Measurements from ENCODE around the gene ABCA6.
"Not testable (repeated sequence)": the region's sequence is repeated elsewhere in the genome, so short reads cannot be mapped to it uniquely, and the experiment has no call there.

Gene ABCA6

DNA sequence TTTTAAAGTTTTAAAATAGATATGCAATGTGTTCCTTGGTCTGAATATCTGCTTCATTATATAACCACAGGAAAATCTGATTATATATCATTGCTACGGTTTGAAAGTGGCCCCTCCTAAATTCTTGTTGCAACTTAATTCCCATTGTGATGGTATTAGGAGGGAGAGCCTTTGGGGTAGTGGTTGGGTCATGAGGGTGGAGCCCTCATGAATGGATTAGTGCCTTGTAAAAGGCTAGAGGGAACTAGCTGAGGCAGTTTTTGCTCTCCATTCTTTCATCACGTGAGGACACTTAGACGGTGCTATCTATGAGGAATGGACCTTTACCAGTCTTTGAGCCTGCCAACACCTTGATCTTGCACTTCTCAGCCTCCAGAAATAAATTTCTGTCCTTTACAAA lies 7.6 kb downstream of the ABCA6 start:
- no peak for DNase-seq (ENCODE audit: low spot score)

DNA sequence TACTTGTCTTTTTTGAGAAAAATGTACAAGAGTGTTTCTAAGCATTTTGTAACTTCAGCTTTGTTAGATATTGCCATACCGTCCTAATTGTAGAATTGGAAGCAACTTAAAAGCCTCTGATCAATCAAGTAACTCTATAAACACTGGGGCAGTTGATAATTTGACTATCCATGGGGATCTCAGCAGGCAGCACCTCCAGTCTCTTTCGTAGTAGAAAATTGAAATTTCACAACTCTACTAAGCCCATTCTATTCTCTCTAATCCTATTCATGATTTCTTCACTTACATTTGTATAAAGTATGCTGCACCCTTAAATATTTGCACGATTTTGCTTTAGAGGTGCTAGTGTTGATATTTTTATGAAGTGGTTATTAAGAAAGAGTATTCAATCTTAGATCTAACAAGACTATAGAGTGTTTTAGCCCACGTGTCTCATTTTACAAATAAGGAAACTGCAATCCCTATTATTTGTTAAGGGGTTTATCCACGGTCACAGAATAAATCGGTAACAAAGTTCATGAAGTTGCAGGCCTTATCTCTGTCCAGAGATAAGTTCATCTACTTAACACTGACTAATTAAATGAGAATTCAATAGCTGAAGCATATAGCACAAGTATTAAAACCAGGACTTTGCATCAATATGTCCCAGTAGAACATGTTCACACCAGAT lies 10.9 kb downstream of the ABCA6 start:
- DNase-seq (ENCODE audit: low spot score): no peak

DNA sequence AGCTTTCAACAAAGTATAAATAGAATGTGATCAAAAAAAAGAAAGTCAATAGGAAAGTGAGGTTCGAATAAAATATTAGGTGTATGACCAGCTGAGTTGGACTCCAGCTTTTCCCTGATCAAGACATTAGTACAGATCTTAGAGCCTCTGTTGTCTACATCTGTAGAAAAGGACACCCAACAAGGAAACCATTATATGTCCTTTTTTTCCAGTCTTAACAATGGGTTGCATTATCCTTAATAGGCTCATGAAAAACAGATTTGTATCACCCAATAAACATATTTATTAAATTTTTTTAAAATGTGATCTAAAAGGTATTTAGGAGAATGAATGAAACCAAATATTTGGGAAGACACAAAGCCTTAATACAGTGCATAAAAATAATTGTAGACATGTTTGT lies 18.1 kb downstream of the ABCA6 start:
- no peak for DNase-seq (ENCODE audit: low spot score)

DNA sequence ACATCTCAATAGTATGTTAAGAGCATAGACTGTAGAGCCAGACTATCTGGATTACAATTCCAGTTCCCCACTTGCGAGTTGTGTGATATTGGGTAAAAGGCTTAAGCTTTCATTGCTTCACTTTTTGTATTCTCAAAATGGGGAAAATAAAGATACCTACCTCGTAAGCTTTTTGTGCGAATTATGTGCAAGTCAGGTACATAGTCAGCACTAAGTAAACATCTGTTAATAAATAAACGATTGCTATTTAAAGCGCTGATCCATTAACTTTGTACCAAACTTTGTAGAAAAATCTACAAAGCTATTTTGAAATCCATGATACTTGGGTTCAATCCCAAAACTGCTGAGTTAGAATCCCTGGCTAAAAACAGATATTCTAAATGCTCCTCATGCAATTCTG lies 19.6 kb downstream of the ABCA6 start:
- no peak for DNase-seq (ENCODE audit: low spot score)

DNA sequence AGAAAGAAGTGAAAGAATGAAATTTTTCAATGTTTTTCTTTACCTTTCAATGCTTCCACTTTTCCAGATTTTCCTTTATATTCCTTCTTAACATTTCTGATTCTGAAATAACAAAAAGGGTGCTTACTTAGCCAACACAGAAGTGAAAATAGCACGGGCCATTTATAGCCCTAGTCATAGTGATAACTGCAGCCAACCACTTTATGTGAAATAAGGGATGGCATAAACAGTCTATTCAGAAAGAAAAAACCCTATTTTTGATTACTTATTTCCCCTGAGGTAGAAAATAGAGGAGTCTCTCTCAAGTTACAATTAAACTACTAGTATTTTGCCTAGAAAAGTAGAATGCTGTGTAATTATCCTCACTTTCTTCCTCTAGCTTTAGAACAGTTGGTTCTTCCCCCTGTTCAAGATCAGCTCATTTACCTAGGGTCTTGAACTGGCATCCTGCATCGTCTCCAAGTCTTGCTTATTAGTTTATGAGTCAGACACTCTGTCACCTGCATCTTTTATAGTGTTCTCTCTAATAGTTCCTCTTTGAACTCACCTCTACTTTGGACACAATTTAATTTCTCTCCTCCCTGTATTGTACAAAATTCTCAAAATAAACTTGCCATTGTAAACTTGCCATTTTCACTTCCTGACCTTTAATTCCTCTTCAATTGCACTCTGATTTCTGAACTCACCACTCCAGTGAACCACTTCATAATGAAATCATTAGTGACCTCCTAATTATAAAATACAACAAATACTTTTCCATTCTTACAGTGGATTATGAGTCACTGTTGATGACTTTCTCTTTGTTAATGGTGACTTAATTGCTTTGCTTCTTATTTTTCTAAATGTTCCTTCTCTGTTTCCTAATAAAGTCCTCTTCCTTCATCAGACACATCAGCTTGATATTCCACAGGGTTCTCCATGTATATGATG lies 23.6 kb downstream of the ABCA6 start:
- DNase-seq (ENCODE audit: low spot score): no peak

DNA sequence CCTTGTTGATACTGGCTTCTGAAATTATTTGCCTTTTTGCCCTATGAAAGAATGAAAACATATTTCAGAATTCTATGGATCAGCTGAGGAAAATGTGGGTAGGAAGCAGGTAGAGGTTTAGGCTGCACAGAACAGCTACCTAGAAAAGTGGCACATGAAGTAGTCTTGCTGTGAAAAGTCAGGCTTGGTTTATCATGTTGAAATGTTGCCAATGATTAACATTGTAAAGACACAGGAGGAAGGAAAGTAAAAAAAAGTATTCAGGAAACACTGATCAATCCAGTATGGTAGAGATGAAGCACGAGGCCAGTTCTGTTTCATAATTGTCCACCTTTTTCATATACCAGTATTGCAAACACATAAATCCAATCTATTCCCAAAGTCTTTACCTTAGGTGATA lies 29.9 kb downstream of the ABCA6 start:
- no peak for DNase-seq (ENCODE audit: low spot score)

DNA sequence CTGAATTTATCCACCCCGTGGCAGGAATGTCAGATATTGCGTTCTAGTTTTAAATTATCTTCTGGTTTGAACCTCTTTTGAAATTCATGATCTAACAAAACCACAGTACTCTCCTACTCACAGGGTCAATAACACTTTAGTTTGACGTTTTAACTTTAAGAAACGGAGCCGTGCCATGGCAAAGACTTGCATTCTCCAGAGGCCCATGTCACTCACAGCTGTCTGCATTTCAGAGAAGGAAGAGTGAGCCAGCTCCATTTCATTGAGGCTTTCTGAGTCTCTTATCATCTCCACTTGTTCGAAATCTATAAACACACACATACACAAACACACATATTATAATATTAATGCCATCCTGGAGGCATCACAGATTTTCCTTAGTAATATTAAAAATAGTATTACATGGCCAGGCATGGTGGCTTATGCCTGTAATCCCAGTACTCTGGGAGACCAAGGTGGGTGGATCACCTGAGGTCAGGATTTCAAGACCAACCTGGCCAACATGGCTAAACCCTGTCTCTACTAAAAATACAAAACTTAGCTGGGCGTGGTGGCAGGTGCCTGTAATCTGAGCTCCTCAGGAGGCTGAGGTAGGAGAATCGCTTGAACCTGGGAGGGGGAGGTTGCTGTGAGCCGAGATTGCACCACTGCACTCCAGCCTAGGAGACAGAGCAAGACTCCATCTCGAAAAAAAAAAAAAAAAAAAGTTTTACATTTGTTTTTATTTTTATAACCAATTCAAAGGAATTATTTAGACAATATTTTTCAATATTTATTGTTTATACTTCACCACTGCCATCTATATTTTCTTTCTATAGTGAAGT lies 35.6 kb downstream of the ABCA6 start:
- no peak for DNase-seq (ENCODE audit: low spot score)

DNA sequence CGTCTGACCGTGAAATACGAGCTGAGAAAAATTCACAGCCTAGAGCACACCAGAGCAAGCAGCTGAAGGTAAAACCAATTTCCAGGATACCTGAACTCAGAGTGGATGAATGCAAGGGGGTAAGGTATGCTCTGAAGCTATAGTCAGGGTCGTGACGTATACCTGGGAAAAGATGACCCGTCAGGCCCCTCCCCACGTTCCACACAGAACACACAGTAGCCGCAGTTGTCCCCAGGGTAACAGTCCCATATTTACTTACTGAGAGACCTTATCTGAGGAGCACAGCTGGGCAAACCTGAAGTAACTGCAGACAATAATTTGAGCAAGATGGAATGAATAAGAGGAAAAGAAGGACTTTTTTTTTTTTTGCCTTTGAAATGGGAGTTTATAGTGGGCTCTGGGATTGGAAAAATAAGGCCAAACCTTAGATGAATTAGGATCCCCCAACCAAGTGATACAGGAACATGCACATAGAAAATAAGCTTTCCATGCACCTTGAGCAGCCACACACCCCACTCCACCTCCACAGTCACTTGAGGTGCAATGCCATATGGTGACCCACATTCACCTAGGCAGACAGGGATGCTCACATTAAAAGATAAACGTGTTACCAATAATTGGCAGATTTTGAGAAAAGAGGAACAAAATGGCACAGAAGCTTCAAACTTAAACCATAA lies 38.0 kb downstream of the ABCA6 start:
- no peak for DNase-seq (ENCODE audit: low spot score)

DNA sequence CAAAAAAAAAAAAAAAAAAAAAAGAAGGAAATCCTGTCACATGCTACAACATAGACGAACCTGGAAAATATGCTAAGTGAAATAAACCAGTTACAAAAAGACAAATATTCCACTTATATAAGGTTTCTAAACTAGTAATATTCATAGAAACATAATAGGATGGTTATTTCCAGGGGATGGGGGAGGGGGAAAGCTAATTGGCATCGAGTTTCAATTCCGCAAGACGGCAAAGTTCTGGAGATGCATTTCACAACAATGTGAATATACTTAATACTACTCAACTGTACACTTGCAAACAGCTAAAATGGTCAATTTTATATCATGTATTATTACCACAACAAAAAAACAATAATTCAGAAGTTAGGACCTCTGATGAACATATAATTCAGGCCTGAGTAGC lies 43.1 kb downstream of the ABCA6 start:
- DNase-seq (ENCODE audit: low spot score): no peak

DNA sequence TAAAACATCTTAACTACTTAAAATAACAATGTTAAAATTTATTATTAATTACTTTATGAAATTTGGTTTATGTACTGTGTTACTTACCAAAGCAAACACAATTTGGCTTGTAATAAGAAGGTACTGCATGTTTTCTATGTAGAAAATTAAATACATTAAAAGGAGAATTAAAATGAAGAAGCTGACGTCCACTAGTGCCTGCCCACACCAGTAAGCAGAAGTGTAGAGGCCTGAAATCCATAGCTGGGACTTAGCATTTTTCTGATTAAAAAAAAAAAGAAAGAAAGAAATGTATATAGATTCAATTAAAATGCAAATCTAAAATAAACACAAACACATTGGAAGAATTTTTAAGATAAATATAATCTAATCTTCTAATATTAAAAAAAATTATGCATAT lies 45.2 kb downstream of the ABCA6 start:
- no peak for DNase-seq (ENCODE audit: low spot score)

DNA sequence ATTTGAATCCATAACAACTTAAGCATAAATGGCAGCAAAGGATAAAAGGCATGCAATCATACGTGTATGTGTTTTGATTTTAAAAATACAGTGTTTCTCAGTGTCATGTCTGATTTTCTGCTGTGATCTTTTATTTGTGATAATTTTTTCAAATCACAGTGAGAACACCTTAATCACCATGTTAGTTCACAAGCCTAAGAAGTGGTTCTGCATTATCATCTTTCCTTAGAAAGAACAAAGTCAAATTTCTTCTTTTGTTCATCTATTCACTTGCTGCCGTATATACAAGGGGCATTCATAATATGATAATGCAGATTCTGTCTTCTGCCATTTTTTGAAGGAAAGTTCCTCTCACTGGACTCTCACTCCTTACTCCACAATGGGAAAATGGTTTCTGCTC lies 47.7 kb downstream of the ABCA6 start:
- DNase-seq (ENCODE audit: low spot score): no peak

DNA sequence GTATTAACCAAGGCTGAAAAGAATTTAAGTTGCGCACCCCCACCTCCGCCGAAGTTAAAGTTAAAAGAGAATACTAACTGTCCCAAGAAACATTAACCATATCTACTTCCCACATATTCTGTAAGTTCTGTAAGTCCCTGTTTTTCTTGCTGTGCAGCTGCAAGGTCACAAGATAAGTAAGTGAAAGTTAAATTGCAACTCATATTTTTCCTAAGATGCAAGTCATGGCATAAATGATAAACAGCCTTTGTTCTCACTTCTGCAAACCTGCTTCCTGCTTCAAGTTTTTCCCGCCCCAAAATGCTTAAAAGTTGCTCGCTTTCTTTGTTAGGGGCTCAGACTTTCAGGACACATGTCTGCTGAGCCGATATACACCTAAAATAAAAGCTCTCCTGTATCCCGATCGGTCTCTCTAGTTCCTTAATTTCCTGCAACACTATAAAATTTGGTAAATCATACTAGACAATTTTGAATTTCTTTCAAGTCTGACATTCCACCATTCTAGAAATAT lies 48.4 kb downstream of the ABCA6 start:
- no peak for DNase-seq (ENCODE audit: low spot score)

DNA sequence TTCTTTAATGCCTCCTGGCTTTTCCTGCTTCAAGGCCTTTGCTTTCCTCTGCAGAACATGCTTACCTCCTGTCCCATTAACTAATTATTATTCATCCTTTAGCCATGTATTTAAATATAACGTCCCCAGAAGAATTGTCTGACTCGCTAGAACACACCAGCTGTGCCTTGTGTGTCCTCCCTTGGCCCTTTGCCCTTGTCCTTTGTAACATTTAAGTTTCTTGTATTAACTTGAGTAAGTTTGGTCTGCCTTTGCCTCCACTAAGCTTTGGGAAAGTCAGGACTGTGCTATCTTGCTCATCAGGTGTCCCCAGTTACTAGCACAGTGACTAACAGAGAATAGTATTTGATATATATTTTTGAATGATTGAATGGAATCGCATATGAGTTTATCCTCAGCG lies 51.3 kb downstream of the ABCA6 start:
- no peak for DNase-seq (ENCODE audit: low spot score)

DNA sequence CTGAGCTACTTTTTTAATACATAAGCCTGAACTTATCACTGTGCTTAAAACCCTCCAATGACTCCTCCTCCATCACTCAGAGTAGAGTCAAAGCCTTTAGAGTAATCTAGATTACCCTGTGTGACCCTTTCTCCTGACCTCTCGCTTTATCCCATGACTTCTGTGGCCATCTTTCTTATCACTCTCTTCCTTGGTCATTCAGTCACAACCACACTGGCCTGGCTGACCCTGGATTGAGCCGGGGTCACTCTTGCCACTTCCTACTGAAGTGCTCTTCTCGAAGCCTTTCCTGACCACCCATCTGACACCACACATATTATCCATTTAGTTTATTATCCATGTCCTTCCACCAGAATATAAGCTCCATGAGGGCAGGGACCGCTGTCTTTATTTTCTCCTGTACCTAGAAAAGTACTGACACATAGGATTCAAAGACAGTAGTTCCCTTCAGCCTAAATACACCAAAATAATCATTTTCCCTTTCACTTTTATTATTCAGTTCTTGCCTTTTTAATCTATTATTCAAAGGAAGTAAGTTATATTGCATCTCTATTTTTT lies 53.0 kb downstream of the ABCA6 start:
- no peak for DNase-seq (ENCODE audit: low spot score)

DNA sequence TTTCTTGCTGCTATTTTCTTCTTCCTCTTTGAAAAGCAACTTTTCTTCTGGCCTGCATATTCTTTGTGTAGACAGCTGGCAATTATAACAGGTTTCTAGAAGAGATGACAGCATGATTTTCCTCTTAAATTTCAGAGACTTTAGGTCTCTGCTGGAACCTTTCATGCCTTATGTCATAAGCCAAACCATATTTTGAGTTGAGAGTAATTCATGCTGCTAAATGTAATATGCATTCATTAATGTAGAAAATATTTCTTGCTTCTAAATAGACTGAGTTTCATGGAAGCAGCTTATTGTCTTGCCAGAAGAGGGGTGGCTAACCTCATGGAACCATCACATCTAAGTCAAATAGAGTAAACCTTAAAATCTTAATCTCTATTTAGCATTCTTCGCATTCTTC lies 55.1 kb downstream of the ABCA6 start:
- no peak for DNase-seq (ENCODE audit: low spot score)

DNA sequence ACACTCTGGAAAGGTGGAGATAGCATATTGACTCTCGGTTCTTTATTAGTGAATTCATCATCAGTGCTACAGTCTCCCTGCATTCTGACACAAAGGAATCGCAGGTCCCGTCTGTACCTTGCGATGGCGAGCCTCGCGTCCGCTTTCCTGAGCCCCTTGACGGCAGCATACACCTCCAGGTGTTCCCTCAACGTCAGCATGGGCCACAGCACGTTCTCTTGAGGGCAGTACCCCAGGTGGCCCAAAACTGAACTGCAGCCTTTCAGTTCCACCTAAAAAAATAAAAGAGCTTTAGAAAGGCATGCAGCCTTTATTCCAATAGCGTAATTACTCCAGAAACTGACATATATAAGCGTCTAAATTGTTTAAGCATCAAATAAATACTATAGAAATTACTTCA lies 56.8 kb downstream of the ABCA6 start:
- no peak for DNase-seq (ENCODE audit: low spot score)

DNA sequence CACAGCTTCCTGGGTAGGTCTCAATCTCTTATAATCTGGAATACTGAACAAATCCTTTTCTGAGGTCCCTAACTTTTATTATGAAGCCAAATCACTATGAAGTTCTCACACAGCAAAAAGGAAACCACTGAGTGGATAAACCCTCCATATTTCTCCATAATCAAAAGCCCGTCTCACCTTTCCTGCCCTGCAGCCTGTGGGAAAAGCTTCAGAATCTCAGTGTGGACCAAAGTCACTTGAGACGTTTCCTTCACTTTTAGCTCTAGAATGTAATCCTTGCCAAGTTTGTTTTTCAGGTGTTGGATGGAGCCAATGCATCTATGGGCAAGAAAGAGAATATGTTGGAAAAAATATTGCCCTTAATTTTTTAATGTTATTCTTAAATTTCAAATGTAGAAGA lies 59.0 kb downstream of the ABCA6 start:
- no peak for DNase-seq (ENCODE audit: low spot score)

DNA sequence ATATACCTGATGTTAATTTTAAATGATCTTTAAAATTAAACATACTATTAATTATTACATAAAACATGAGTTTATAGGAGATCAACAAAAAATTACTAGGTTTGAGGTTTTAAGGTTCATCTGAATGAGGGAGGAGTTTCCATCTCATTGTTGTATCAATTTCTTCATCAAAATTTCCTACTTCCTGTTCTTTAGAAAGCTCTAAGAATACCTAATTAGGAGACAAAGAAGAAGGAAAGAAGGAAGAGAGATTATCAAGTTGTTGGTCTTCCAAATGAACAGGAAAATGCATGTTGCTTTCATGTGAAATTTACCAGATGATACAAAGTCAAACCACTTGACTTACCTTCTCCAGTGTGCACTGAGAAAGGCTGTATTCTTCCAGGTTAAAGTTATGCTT lies 62.8 kb downstream of the ABCA6 start:
- DNase-seq (ENCODE audit: low spot score): no peak

DNA sequence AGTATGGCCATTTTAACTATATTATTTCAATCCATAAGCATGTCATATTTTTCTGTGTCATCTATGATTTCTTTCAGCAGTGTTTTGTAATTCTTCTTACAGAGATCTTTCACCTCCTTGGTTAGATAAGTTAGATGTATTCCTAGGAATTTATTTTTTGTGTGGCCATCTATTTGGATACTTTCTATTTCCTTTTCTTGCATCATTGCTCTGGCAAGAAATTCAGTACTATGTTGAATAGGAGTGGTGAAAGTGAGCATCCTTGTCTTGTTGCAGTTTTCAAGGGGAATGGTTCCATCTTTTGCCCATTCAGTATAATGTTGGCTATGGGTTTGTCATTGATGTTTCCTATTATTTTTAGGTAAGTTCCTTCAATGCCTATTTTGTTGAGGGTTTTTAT lies 65.9 kb downstream of the ABCA6 start:
- DNase-seq (ENCODE audit: low spot score): no peak

DNA sequence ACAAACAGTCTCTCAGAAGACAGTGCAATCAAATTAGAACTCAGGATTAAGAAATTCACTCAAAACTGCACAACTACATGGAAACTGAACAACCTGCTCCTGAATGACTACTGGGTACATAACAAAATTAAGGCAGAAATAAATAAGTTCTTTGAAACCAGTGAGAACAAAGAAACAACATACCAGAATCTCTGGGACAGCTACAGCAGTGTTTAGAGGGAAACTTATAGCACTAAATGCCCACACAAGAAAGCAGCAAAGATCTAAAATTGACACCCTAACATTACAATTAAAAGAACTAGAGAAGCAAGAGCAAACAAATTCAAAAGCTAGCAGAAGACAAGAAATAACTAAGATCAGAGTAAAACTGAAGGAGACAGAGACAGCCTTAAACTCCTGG lies 68.3 kb downstream of the ABCA6 start:
- not testable (repeated sequence) for DNase-seq (ENCODE audit: low spot score)

DNA sequence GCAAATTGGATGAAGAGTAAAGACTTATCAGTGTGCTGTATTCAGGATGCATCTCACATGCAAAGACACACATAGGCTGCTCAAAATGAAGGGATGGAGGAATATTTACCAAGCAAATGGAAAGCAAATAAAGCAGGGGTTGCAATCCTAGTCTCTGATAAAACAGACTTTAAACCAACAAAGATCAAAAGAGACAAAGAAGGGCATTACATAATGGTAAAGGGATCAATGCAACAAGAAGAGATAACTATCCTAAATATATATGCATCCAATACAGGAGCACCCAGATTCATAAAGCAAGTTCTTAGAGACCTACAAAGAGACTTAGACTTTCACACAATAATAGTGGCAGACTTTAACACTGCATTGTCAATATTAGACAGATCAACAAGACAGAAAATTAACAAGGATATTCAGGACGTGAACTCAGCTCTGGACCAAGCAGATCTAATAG lies 68.9 kb downstream of the ABCA6 start:
- DNase-seq (ENCODE audit: low spot score): not testable (repeated sequence)

DNA sequence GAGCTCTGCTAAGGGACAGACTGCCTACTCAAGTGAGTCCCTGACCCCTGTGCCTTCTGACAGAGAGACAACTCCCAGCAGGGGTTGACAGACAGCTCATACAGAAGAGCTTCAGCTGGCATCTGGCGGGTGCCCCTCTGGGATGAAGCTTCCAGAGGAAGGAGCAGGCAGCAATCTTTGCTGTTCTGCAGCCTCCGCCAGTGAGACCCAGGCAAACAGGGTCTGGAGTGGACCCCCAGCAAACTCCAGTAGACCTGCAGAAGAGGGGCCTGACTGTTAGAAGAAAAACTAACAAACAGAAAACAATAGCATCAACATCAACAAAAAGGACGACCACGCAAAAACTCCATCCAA lies 70.5 kb downstream of the ABCA6 start:
- DNase-seq (ENCODE audit: low spot score): not testable (repeated sequence)

All from ecto neural progenitor cell (in vitro differentiated cells).